NAMALWA (cell line): ENCODE data around the gene LRRC4C.
"Not testable (repeated sequence)": the region's sequence is repeated elsewhere in the genome, so short reads cannot be mapped to it uniquely, and the experiment has no call there.

Experiments used
- DNase-seq: peaks from one replicate; pipeline ENCODE4 v3.0.0-alpha.2; 2015; ENCODE audit warnings: low spot score

Gene LRRC4C

GRCh38 chr11:40230821-40231220, 1228.6 kb downstream of the LRRC4C start:
- no peak for DNase-seq

- no peak for DNase-seq
Measured at GRCh38 chr11:40228662-40229061, 1230.8 kb downstream of the LRRC4C start.

- no peak for DNase-seq
Measured at GRCh38 chr11:40227730-40228129, 1231.7 kb downstream of the LRRC4C start.

GRCh38 chr11:40226654-40227053, 1232.8 kb downstream of the LRRC4C start:
- no peak for DNase-seq

- no peak for DNase-seq
Measured at GRCh38 chr11:40223596-40224330, 1235.7 kb downstream of the LRRC4C start.

- no peak for DNase-seq
Measured at GRCh38 chr11:40219401-40219800, 1240.1 kb downstream of the LRRC4C start.

GRCh38 chr11:40215556-40215955, 1243.9 kb downstream of the LRRC4C start:
- no peak for DNase-seq

- DNase-seq, result no peak
Measured at GRCh38 chr11:40207416-40207815, 1252.0 kb downstream of the LRRC4C start.

GRCh38 chr11:40204228-40204627, 1255.2 kb downstream of the LRRC4C start:
- DNase-seq, result no peak

GRCh38 chr11:40203606-40204005, 1255.8 kb downstream of the LRRC4C start:
- DNase-seq, result no peak

GRCh38 chr11:40202589-40203270, 1256.7 kb downstream of the LRRC4C start:
- no peak for DNase-seq

- DNase-seq, result not testable (repeated sequence)
Measured at GRCh38 chr11:40192590-40192989, 1266.9 kb downstream of the LRRC4C start.

- DNase-seq, result no peak
Measured at GRCh38 chr11:40190294-40190693, 1269.2 kb downstream of the LRRC4C start.

- no peak for DNase-seq
Measured at GRCh38 chr11:40188848-40189247, 1270.6 kb downstream of the LRRC4C start.

GRCh38 chr11:40187295-40187694, 1272.2 kb downstream of the LRRC4C start:
- DNase-seq, result no peak

GRCh38 chr11:40186437-40187263, 1272.8 kb downstream of the LRRC4C start:
- DNase-seq, result no peak

- no peak for DNase-seq
Measured at GRCh38 chr11:40185793-40186192, 1273.7 kb downstream of the LRRC4C start.

GRCh38 chr11:40183073-40184064, 1276.1 kb downstream of the LRRC4C start:
- DNase-seq, result no peak

- no peak for DNase-seq
Measured at GRCh38 chr11:40179541-40179940, 1279.9 kb downstream of the LRRC4C start.

- DNase-seq, result no peak
Measured at GRCh38 chr11:40178470-40178869, 1281.0 kb downstream of the LRRC4C start.

- DNase-seq, result no peak
Measured at GRCh38 chr11:40175980-40176379, 1283.5 kb downstream of the LRRC4C start.

GRCh38 chr11:40170078-40170477, 1289.4 kb downstream of the LRRC4C start:
- DNase-seq, result no peak
